GM19324 (cell line): ENCODE data around the gene BTNL3.
"Not testable (repeated sequence)": the region's sequence is repeated elsewhere in the genome, so short reads cannot be mapped to it uniquely, and the experiment has no call there.

Experiments
- ATAC-seq: cut with Tn5 transposase; IDR thresholded peaks from one replicate; pipeline ENCODE4 v1.9.1; 2021; ENCODE audit warnings: mild to moderate bottlenecking, moderate library complexity; ENCODE audit not compliant: unreplicated experiment, low FRiP score

BTNL3 gene

DNA sequence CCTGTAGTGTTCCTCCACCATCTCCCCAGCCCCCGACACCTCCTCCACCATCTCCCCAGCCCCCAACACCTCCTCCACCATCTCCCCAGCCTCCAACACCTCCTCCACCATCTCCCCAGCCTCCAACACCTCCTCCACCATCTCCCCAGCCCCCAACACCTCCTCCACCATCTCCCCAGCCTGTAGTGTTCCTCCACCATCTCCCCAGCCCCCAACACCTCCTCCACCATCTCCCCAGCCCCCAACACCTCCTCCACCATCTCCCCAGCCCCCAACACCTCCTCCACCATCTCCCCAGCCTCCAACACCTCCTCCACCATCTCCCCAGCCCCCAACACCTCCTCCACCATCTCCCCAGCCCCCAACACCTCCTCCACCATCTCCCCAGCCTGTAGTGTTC lies 57.2 kb downstream of the BTNL3 start:
- not testable (repeated sequence) for ATAC-seq

DNA sequence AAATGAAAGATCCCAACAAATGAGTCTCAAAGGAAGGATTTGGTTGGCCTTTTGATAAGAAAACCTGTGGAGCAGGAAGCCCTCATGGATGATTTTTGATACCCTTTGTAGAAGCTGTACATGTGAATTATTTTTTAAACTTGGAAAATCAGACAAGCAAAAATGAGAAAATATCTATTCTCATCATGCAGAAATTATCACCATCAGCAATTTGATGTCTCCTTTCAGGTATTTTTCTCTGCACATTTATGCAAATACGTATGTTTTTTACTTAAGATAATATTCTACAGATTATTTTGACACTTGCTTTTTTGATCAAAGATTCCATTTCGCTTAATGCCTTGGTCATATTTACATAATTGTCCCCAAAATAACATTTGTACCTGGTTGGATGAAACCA lies 58.6 kb downstream of the BTNL3 start:
- ATAC-seq: no peak

DNA sequence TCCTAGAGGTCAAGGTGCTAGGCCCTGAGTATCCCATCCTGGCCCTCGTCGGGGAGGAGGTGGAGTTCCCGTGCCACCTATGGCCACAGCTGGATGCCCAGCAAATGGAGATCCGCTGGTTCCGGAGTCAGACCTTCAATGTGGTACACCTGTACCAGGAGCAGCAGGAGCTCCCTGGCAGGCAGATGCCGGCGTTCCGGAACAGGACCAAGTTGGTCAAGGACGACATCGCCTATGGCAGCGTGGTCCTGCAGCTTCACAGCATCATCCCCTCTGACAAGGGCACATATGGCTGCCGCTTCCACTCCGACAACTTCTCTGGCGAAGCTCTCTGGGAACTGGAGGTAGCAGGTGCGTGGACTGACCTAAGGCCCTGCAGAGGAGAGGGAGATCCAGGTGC lies 59.3 kb downstream of the BTNL3 start:
- ATAC-seq: no peak

DNA sequence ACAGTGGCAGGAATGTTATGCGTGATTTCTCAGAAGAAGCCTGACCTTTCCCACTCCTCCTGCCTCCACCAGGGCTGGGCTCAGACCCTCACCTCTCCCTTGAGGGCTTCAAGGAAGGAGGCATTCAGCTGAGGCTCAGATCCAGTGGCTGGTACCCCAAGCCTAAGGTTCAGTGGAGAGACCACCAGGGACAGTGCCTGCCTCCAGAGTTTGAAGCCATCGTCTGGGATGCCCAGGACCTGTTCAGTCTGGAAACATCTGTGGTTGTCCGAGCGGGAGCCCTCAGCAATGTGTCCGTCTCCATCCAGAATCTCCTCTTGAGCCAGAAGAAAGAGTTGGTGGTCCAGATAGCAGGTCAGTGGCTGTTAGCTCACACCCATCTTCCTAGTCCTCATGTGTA lies 61.4 kb downstream of the BTNL3 start:
- no peak for ATAC-seq

DNA sequence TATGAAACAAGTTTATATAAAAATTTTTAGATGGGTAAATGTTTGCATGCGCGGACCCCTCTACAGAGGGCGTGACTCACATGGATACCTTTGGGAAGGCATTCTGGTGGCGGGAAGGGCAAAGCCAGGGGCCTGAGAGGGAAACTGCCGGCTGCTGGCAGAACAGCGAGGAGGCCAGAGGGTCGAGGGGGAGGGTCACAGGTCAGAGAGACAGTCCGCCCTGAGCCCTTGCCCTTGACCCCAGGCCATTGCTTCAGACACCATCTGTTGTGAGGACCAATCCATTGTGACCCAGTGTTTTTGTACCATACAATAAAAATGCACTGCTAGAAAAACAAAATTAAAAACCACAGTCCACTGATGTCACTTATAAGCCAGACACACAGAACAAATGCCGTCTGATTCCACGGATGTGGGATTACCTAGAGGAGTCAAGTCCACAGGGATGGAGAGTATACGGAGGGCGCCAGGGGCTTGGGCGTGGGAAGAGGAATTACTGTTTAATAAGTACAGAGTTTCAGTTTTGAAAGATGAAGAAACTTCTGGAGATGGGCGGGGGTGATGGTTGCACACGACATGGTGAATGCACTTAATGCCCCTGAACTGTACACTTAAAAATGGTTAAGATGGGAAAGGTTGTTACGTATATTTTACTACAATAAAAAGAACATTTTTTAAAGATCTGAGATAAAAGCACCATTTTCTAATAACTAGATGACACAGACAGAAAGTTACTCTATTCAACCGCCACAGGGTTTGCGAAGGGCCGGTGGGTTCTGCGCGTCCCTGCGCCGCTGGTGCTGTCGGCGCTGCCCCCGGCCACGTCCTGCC lies 63.4 kb downstream of the BTNL3 start:
- ATAC-seq: no peak

DNA sequence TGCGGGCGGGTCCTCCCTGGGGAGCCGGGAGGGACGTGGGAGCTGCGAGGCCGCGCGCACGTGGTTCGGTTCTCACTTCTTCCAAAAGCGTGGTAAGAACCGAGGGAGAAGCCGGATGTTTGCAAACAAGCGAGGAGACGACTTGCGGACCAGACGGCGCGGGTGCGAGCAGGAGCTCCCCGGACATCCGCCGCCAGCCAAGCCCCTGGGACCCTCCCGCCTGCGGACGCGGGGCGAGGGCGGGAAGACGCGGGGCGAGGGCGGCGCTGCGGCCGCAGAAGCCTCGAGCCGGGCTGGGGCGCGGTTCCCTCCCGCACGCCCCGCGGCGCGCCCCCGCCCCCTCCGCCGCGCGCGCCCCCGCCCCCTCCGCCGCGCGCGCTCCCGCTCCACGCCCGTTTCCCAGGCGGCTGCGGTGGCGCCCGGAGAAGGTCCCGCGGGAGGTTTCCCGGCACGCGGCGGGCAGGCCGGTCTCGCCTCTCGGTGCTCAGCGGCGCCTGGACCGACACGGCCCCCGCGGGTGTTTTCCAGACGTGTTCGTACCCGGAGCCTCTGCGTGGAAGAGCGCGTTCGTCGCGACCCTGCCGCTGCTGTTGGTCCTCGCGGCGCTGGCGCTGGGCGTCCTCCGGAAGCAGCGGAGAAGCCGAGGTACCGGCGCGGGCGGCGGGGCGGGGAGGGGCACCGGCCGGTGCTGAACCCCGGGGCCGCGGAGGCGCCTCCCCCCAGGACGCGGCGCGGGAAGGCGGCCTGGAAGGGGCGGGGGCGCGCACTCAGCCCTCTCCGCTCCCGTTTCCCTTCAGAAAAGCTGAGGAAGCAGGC lies 64.2 kb downstream of the BTNL3 start:
- ATAC-seq: no peak

DNA sequence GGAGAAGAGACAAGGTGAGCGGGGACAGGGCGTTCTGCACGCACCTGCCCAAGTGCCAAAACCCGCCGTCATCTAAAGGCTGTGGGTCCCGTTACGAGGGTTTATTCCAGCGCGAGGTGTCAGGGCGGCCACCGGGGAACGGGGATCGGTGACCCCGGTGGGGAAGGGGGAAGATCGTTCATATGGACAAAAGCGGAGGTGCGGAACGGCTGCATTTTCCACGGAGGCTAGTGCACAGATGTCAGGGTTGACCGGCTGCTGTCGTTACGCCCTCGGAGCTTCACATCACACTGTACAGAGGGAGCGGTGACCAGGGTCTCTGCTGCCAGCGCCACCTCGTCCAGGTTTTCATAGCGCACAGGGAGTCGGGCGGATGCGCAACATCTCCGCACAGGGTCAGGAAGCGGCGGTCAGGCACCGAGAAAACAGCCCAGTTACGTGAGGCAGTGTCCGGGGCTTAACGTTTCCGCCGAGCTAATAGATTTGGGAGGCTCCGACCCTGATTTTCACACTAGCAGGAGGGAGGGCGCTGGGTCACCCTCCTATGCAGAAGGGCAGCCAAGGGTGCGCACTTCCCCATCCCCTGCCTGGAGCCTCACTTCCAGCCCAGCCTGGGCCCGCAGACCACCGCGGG lies 65.0 kb downstream of the BTNL3 start:
- ATAC-seq: no peak

DNA sequence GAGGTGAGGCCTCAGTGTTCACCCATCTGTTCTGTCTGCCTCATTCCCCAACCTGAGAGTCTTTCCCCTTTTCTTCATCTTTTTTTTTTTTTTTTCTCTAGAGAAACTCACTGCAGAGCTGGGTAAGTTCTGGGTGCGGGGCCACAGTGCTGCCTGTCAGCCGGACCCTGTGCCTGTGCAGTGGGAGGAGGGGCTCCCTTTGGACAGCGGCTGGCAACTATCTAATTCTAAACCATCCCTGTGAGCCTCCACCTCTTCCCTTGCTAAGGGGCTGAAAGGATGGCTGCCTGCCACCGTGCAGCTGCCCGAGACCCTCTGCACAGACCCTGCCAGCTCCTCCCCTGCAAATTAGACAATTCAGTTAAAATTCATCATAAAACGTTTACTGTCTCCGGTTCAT lies 65.5 kb downstream of the BTNL3 start:
- no peak for ATAC-seq

DNA sequence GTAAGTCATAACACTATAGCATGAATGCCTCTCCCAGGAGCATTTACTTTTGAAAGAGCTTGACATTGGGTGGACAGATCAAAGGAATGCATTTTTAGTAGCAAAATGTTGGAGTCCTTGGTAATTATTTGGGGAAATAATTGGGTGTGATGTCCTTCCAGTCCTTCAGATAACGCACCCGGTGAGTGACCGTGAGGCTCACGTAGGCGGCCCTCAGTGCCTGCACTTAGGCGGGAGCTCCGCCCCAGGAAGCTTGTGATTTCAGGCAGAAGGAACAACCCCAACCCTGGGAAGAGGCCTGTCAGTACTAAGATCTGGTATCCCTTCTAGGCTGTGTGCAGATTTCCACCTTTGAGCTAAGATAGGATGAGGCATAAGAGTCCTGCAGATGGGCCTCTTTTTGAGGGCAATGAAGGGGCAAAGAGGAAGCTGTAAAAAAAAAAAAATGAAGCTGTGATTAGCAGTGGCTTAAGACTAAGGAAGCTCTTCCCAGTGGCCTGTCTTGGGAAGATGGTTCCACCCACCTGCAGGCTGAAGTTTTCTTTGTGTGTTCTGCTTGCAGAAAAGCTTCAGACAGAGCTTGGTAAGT lies 66.3 kb downstream of the BTNL3 start:
- ATAC-seq: no peak
